Subcutaneous adipose tissue (tissue), 4 donors: ENCODE measurements around the gene GPS1. TPM values are rescaled to one million over a fixed set of nuclear protein-coding genes. Genes with fewer than 3 reads are reported as not detected.

Experiments used
- CTCF ChIP-seq: fragments of 450-650 bp; IDR thresholded peaks from one replicate; pipeline ENCODE4 v1.5.1; 2016; ENCODE audit warnings: low read depth, mild to moderate bottlenecking, control low read depth, antibody characterized with exemption, moderate library complexity
- total RNA-seq, 4 donors: library from RNA; depleted of rRNA; stranded (reverse); fragments of >200 nt; gene quantifications; one replicate each; pipeline ENCODE4 v1.1.0, GENCODE V29; 2016

Gene GPS1
- total RNA-seq, 4 donors from 2014 or later, result 42.7 to 125 (median 71.7) TPM

GRCh38 chr17:82060001-82060380, 8.3 kb downstream of the GPS1 start:
- TF ChIP-seq CTCF, result no peak

GRCh38 chr17:82060614-82061013, 8.9 kb downstream of the GPS1 start:
- no peak for TF ChIP-seq CTCF

- no peak for TF ChIP-seq CTCF
Observed at GRCh38 chr17:82061047-82061925, 9.6 kb downstream of the GPS1 start.

GRCh38 chr17:82062076-82062983, 10.6 kb downstream of the GPS1 start:
- TF ChIP-seq CTCF, result no peak

- TF ChIP-seq CTCF, result no peak
Observed at GRCh38 chr17:82062984-82063368, 11.3 kb downstream of the GPS1 start.

GRCh38 chr17:82063424-82064415, 12.0 kb downstream of the GPS1 start:
- no peak for TF ChIP-seq CTCF
